ENCODE data around the gene ICAM5.

- no peak for TF ChIP-seq CTCF (conservative IDR thresholded peaks at IDR 0.05 in 1 of 2, IDR thresholded peaks at IDR 0.05 in 1 of 2; ENCODE audit: low read depth in 1 of 2, low read length in 2 of 2)
- no peak for TF ChIP-seq EZH2 (IDR thresholded peaks at IDR 0.05; ENCODE audit: low read length, missing control alignments)
Observed at GRCh38 chr19:10284065-10284959, 5.4 kb upstream of the ICAM5 start.
